Measurements from ENCODE around the gene SIRT1.
"Not testable (repeated sequence)": the region's sequence is repeated elsewhere in the genome, so short reads cannot be mapped to it uniquely, and the experiment has no call there.

The SIRT1 gene

GRCh38 chr10:67875340-67876238 is 8.9 kb upstream of the SIRT1 start:
- in situ Hi-C loops (cut with HindIII; ENCODE audit: low sequenced_read_pairs): no loop called here
- no peak for DNase-seq (ENCODE audit: low read depth, low spot score)
- TF ChIP-seq, protein P1, sequence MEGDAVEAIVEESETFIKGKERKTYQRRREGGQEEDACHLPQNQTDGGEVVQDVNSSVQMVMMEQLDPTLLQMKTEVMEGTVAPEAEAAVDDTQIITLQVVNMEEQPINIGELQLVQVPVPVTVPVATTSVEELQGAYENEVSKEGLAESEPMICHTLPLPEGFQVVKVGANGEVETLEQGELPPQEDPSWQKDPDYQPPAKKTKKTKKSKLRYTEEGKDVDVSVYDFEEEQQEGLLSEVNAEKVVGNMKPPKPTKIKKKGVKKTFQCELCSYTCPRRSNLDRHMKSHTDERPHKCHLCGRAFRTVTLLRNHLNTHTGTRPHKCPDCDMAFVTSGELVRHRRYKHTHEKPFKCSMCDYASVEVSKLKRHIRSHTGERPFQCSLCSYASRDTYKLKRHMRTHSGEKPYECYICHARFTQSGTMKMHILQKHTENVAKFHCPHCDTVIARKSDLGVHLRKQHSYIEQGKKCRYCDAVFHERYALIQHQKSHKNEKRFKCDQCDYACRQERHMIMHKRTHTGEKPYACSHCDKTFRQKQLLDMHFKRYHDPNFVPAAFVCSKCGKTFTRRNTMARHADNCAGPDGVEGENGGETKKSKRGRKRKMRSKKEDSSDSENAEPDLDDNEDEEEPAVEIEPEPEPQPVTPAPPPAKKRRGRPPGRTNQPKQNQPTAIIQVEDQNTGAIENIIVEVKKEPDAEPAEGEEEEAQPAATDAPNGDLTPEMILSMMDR (IDR thresholded peaks at IDR 0.05; ENCODE audit: low read depth, low read length): no peak
- no peak overlapping the region for H3K4me3 ChIP-seq (ENCODE audit: low read depth, low read length)

DNA sequence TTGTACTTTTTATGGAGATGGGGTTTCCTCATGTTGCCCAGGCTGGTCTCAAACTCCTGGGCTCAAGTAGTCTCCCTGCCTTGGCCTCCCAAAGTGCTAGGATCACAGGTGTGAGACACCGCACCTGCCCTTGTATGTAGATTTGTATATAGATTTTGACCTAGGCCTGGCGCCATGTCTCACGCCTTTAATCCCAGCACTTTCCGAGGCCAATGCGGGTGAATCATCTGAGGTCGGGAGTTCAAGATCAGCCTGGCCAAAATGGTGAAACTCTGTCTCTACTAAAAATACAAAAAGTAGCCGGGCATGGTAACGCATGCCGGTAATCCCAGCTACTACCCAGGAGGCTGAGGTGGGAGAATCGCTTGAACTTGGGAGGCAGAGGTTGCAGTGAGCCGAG is 7.0 kb upstream of the SIRT1 start:
- DNase-seq (ENCODE audit: low read depth, low spot score); in situ Hi-C loops (cut with HindIII; ENCODE audit: low sequenced_read_pairs); H3K4me3 ChIP-seq (ENCODE audit: low read depth, low read length): not testable (repeated sequence)

DNA sequence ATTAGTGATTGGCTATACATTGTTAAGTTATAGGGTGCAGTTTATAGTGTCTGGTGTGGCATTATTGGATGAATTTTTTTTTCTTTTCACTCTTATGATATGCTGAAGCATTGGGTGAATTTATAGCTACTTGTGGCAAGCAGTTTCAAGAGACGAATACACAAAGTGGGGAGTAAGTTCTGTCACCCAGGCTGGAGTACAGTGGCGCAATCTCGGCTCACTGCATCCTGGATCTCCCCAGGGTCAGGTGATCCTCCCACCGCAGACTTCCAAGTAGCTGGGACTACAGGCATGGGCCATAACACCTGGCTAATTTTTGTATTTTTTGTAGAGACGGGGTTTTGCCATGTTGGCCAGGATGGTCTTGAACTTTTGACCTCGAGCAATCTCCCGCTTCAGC is 6.3 kb upstream of the SIRT1 start:
- TF ChIP-seq, protein P1 (IDR thresholded peaks at IDR 0.05; ENCODE audit: low read depth, low read length): no peak
- no peak overlapping the region for H3K4me3 ChIP-seq (ENCODE audit: low read depth, low read length)
- no peak for DNase-seq (ENCODE audit: low read depth, low spot score)
- in situ Hi-C loops (cut with HindIII; ENCODE audit: low sequenced_read_pairs): no loop called here

DNA sequence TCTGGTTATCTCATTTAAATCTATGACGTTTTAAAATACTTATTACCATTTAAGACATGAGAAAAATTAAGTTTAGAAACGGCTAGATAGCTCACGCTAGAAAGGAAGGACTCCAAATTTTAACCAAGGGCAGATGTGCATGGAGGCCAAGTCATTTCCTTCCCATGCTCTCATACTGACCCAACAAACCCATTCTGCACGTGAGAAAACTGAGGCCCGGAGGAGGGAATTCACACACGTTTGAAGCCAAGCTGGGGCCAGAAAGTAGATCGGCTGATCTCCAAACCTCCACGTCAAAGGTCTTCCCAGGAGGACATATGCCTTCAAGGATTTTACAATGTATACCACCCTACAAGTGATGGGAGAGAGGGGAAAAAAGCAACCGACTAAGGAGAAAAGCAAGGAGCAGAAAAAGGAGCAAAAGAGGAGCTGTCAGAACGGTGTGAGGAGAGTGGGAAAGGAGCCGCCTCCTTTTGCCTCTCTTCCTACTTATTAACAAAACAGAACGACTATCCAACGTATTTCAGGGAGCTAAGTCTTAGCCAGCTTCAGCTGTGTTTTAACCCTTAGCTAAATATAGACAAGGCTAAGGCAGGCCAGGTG is 645 bp upstream of the SIRT1 start:
- TF ChIP-seq, protein P1 (IDR thresholded peaks at IDR 0.05; ENCODE audit: low read depth, low read length): no peak
- in situ Hi-C loops (cut with HindIII; ENCODE audit: low sequenced_read_pairs): no loop called here
- no peak for DNase-seq (ENCODE audit: low read depth, low spot score)
- peak overlapping the region; percentile 81 for H3K4me3 ChIP-seq (ENCODE audit: low read depth, low read length)

DNA sequence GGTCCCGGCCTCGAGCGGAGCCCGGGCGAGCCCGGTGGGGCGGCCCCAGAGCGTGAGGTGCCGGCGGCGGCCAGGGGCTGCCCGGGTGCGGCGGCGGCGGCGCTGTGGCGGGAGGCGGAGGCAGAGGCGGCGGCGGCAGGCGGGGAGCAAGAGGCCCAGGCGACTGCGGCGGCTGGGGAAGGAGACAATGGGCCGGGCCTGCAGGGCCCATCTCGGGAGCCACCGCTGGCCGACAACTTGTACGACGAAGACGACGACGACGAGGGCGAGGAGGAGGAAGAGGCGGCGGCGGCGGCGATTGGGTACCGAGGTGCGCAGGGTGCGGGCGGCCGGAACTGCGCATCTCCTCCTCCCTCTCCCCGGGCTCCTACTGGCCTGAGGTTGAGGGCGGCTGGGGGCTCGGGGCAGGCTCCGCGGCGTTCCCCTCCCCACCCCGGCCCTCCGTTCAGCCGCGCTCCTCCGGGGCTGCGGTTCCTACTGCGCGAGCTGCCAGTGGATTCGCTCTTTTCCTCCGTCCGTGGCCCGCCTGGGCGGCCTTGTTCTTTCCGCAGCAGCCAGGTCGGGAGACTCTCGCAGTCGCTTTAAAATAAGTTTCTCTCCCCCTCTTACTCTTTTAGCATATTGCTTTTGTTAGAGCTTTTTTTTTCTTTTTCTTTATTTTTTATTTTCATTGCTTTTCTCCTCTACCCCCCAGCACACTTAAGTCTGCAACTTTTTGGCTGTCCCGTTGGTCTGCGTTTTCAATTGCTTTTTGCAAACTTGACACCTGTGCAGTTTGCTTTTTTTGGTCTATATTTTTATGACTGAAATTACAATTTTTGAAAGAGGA is 600 bp downstream of the SIRT1 start:
- peak; percentile 81 for DNase-seq (ENCODE audit: low read depth, low spot score)
- peak overlapping the region; percentile 81 for H3K4me3 ChIP-seq (ENCODE audit: low read depth, low read length)
- in situ Hi-C loops (cut with HindIII; ENCODE audit: low sequenced_read_pairs): no loop called here
- TF ChIP-seq, protein P1 (IDR thresholded peaks at IDR 0.05; ENCODE audit: low read depth, low read length): no peak

DNA sequence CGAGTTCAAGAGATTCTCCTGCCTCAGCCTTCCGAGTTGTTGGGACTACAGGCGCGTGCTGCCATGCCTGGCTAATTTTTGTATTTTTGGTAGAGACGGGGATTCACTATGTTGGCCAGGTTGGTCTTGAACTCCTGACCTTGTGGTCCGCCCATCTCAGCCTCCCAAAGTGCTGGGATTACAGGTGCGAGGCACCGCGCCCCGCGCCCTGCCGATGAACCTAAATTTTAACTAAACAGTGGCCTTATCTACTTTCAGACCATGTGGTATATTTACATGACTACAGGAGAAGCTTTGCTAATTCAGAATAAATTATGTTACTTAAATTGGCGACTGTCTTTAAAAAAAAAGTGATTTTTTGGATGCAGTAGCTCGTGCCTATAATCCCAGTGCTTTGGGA is 9.2 kb downstream of the SIRT1 start:
- TF ChIP-seq, protein P1 (IDR thresholded peaks at IDR 0.05; ENCODE audit: low read depth, low read length): no peak
- no peak overlapping the region for H3K4me3 ChIP-seq (ENCODE audit: low read depth, low read length)
- no peak for DNase-seq (ENCODE audit: low read depth, low spot score)
- in situ Hi-C loops (cut with HindIII; ENCODE audit: low sequenced_read_pairs): no loop called here

All from astrocyte of the spinal cord (primary cell).